NAMALWA (cell line): ENCODE results near the gene BRINP3.

Experiments used
- DNase-seq: peaks from one replicate; pipeline ENCODE4 v3.0.0-alpha.2; 2015; ENCODE audit warnings: low spot score

Gene BRINP3

GRCh38 chr1:190452272-190452848 is 25.3 kb downstream of the BRINP3 start:
- DNase-seq: no peak

- DNase-seq: no peak
Measured at GRCh38 chr1:190444464-190444863, 33.2 kb downstream of the BRINP3 start.

- DNase-seq: no peak
Measured at GRCh38 chr1:190439447-190439846, 38.2 kb downstream of the BRINP3 start.

GRCh38 chr1:190436615-190437014 is 41.0 kb downstream of the BRINP3 start:
- DNase-seq: peak; percentile 68

- no peak for DNase-seq
Measured at GRCh38 chr1:190429932-190430331, 47.7 kb downstream of the BRINP3 start.

GRCh38 chr1:190429141-190429540 is 48.5 kb downstream of the BRINP3 start:
- DNase-seq: no peak

GRCh38 chr1:190416239-190416638 is 61.4 kb downstream of the BRINP3 start:
- DNase-seq: peak; percentile 39

- DNase-seq: no peak
Measured at GRCh38 chr1:190413142-190413541, 64.5 kb downstream of the BRINP3 start.

GRCh38 chr1:190403402-190403801 is 74.3 kb downstream of the BRINP3 start:
- DNase-seq: no peak

- no peak for DNase-seq
Measured at GRCh38 chr1:190399233-190399632, 78.4 kb downstream of the BRINP3 start.

- no peak for DNase-seq
Measured at GRCh38 chr1:190391582-190391981, 86.1 kb downstream of the BRINP3 start.

- no peak for DNase-seq
Measured at GRCh38 chr1:190377991-190378390, 99.7 kb downstream of the BRINP3 start.

GRCh38 chr1:190377294-190377693 is 100.4 kb downstream of the BRINP3 start:
- peak; percentile 55 for DNase-seq

- peak; percentile 10 for DNase-seq
Measured at GRCh38 chr1:190376044-190376443, 101.6 kb downstream of the BRINP3 start.

- DNase-seq: peak; percentile 72
Measured at GRCh38 chr1:190373705-190374336, 103.8 kb downstream of the BRINP3 start.

GRCh38 chr1:190367200-190367599 is 110.5 kb downstream of the BRINP3 start:
- DNase-seq: no peak

- DNase-seq: no peak
Measured at GRCh38 chr1:190365283-190365682, 112.4 kb downstream of the BRINP3 start.

GRCh38 chr1:190353538-190354101 is 124.0 kb downstream of the BRINP3 start:
- DNase-seq: no peak

GRCh38 chr1:190344454-190344853 is 133.2 kb downstream of the BRINP3 start:
- no peak for DNase-seq

- no peak for DNase-seq
Measured at GRCh38 chr1:190338829-190339228, 138.8 kb downstream of the BRINP3 start.

- no peak for DNase-seq
Measured at GRCh38 chr1:190328871-190329270, 148.8 kb downstream of the BRINP3 start.

GRCh38 chr1:190328361-190328760 is 149.3 kb downstream of the BRINP3 start:
- DNase-seq: no peak

- DNase-seq: no peak
Measured at GRCh38 chr1:190327271-190327670, 150.4 kb downstream of the BRINP3 start.

GRCh38 chr1:190323530-190323929 is 154.1 kb downstream of the BRINP3 start:
- no peak for DNase-seq
